ENCODE measurements around the gene GRIN2C. TPM values are rescaled to one million over a fixed set of nuclear protein-coding genes. Genes with fewer than 3 reads are reported as not detected.

Gene GRIN2C
- total RNA-seq, 2 donors from 2014 or later = 3.6 TPM; not detected in 1

DNA sequence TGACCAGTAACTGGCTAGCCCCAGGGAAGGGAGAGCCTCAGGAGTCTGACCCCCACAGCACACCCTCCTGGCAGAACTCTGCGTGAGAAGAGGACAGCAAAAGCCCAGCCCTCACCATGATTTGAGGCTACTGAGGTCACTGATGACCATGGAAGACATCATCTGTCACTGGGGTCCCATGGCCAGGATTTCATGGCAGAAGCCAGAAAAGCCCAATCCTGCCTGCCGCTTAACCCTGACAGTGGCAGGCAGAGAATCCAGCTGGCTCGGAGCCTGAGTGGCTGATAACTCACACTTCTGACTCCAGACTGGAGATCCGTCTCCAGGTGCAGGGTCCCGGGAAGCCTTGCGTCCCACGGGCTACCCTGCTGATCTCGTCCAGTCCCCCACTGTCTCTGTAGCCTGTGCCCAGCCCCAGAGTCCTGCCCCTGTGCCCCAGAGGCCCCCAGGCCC, 17.5 kb downstream of the GRIN2C start:
- no peak for DNase-seq (ENCODE audit: low spot score)
- no peak overlapping the region for H3K27ac ChIP-seq
- intact Hi-C loops (cut with DNase I) = no loop called here
- 44% methylated on average over 8 of the region's 8 CpGs for WGBS
- peak overlapping the region in 1 of 2 donors; percentile 19 for H3K4me3 ChIP-seq
- no peaks in the 10 kb centered on the region for H3K4me1 ChIP-seq (replicated peaks)
- no peaks in the 10 kb centered on the region for H3K27me3 ChIP-seq (replicated peaks; ENCODE audit: insufficient read depth)
- H3K9me3 ChIP-seq = no peaks in the 10 kb centered on the region
- H3K36me3 ChIP-seq = no peaks in the 10 kb centered on the region
- TF ChIP-seq, protein P1, sequence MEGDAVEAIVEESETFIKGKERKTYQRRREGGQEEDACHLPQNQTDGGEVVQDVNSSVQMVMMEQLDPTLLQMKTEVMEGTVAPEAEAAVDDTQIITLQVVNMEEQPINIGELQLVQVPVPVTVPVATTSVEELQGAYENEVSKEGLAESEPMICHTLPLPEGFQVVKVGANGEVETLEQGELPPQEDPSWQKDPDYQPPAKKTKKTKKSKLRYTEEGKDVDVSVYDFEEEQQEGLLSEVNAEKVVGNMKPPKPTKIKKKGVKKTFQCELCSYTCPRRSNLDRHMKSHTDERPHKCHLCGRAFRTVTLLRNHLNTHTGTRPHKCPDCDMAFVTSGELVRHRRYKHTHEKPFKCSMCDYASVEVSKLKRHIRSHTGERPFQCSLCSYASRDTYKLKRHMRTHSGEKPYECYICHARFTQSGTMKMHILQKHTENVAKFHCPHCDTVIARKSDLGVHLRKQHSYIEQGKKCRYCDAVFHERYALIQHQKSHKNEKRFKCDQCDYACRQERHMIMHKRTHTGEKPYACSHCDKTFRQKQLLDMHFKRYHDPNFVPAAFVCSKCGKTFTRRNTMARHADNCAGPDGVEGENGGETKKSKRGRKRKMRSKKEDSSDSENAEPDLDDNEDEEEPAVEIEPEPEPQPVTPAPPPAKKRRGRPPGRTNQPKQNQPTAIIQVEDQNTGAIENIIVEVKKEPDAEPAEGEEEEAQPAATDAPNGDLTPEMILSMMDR (IDR thresholded peaks at IDR 0.05) = no peak
- no peak for TF ChIP-seq POLR2AphosphoS5 (IDR thresholded peaks at IDR 0.05)
- TF ChIP-seq POLR2A (IDR thresholded peaks at IDR 0.05) = no peak

DNA sequence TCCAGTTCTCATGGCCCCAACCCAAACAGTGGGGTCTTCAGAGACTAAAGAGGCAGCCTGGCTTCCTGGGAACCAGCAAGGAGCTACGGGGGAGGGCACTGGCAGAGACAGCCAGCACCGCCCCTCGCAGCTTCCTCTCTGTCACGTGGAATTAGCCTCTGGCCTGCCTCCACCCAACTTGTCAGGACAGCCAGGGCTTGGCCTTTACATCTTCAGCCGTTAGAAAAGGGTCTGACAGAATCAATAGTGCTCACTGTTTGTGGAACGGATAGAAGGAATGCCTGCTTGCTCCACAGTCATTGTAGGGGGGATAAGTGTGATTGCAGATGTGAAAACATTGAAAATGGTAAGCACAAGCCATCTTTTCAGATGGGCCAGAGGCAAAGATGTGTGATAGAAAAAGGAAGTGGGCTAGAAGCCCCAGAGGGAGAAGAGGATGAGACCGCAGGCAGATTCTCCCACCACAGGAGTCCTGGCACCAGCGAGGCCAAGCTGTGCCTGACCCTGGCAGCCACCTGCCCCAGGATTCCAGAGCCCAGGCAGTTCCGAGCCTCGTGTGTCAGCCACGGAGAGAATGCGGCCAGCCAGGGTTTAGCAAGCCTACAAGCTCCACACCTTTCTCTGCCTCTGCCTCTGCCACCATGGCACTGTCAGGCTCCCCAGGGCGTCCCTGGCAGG, 18.6 kb downstream of the GRIN2C start:
- intact Hi-C loops (cut with DNase I) = no loop called here
- DNase-seq (ENCODE audit: low spot score) = peak; percentile 39
- H3K4me3 ChIP-seq = no peak overlapping the region
- peak overlapping the region in 1 of 2 donors; percentile 15 for H3K27ac ChIP-seq
- H3K27me3 ChIP-seq (replicated peaks; ENCODE audit: insufficient read depth) = no peaks in the 10 kb centered on the region
- TF ChIP-seq, protein P1 (IDR thresholded peaks at IDR 0.05) = no peak
- no peak for TF ChIP-seq POLR2A (IDR thresholded peaks at IDR 0.05)
- TF ChIP-seq POLR2AphosphoS5 (IDR thresholded peaks at IDR 0.05) = peak; percentile 19
- WGBS = 18% methylated on average over 13 of the region's 13 CpGs
- no peaks in the 10 kb centered on the region for H3K9me3 ChIP-seq
- no peaks in the 10 kb centered on the region for H3K4me1 ChIP-seq (replicated peaks)
- no peaks in the 10 kb centered on the region for H3K36me3 ChIP-seq

DNA sequence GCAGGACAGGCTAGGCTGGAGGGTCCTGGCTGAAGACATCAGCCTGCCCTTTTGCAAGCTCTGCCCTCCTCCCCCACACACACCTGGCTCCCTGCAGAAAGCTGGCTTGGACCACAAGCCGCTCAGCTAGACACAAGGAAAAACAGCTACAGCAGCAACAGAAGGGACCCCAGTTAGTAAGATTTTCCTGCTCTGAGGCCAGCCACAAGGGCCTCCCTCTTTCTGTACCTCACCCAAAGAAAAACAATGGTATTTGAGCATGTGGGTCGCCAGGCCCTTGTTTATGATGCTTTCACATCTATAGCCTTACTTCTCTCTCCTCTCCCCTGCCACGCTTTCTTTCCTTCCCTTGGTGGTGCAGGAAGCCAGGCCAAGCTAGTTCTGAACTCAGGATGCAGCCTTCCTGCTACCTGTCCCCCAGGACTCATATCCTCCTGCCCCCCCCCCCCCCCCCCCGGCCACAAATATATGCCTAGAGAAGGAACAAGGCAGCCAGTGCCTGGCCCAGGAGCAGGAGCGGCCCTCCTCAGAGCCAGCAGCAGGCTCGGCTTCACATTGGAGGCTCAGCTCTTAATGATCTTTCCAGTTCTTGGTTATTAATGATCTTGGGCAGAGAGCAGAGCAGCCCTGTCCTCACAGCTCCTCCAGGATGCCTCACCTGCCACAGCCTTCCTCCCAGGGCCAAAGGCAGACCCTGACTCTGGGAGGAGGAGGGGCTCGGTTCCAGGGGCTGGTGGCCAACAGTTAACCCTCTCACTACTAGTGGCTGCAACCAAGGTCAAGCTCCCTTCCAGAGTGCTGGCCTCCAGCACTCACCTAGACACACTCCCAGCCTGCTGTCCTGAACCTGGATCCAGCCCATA, 19.5 kb downstream of the GRIN2C start:
- Histone ChIP-seq H3K9me3 (no peaks in the 10 kb centered on the region), H3K4me3 (no peak overlapping the region), H3K27me3 (replicated peaks; ENCODE audit: insufficient read depth) (no peaks in the 10 kb centered on the region), H3K4me1 (replicated peaks) (no peaks in the 10 kb centered on the region), H3K36me3 (no peaks in the 10 kb centered on the region), H3K27ac (no peak overlapping the region)
- intact Hi-C loops (cut with DNase I) = no loop called here
- WGBS = 50% methylated on average over 6 of the region's 7 CpGs
- TF ChIP-seq, protein P1 (IDR thresholded peaks at IDR 0.05) = no peak
- TF ChIP-seq POLR2A (IDR thresholded peaks at IDR 0.05) = no peak
- no peak for TF ChIP-seq POLR2AphosphoS5 (IDR thresholded peaks at IDR 0.05)
- DNase-seq (ENCODE audit: low spot score) = no peak

DNA sequence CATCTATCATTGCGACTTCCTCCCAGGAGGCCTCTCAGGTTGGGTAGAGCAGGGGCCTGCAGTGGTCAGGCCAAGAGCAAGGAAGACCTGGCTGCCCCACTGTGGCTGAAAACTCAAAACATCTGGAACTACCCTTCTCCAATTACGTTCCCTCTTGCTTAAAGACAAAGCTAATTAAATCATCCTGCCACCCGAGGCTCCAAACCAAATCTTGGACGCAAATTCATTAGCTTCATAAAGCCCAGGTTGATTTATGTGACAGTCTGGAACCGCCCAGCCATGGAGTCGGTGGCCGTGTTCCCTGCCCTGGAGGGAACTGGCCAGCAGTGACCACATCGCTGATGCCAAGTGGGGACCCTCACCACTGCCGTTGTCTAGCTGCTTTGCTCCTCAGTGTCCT, 21.4 kb downstream of the GRIN2C start:
- no peaks in the 10 kb centered on the region for H3K4me1 ChIP-seq (replicated peaks)
- 36% methylated on average over 9 of the region's 9 CpGs for WGBS
- no peaks in the 10 kb centered on the region for H3K27me3 ChIP-seq (replicated peaks; ENCODE audit: insufficient read depth)
- no peaks in the 10 kb centered on the region for H3K9me3 ChIP-seq
- no peaks in the 10 kb centered on the region for H3K36me3 ChIP-seq
- H3K27ac ChIP-seq = no peak overlapping the region
- DNase-seq (ENCODE audit: low spot score) = no peak
- TF ChIP-seq, protein P1 (IDR thresholded peaks at IDR 0.05) = no peak
- TF ChIP-seq POLR2A (IDR thresholded peaks at IDR 0.05) (no peak), POLR2AphosphoS5 (IDR thresholded peaks at IDR 0.05) (no peak)
- intact Hi-C loops (cut with DNase I) = no loop called here
- H3K4me3 ChIP-seq = no peak overlapping the region

Measured in prostate gland (tissue), 2 donors.